HG03457 (cell line): ENCODE results near the gene PRR3.

Experiments
- ATAC-seq: cut with Tn5 transposase; IDR thresholded peaks from one replicate; pipeline ENCODE4 v1.9.1; 2021; ENCODE audit warnings: moderate number of reproducible peaks; ENCODE audit not compliant: unreplicated experiment

The PRR3 gene

GRCh38 chr6:30611150-30611855 lies 54.2 kb downstream of the PRR3 start:
- ATAC-seq, result no peak

GRCh38 chr6:30611856-30612194 lies 54.7 kb downstream of the PRR3 start:
- no peak for ATAC-seq

- ATAC-seq, result no peak
Observed at GRCh38 chr6:30612213-30612612, 55.1 kb downstream of the PRR3 start.

GRCh38 chr6:30612687-30613248 lies 55.7 kb downstream of the PRR3 start:
- ATAC-seq, result no peak
